Adipose tissue (tissue), 3 donors: ENCODE data around the gene DOCK11. TPM values are rescaled to one million over a fixed set of nuclear protein-coding genes. Genes with fewer than 3 reads are reported as not detected.
"Not testable (repeated sequence)": the region's sequence is repeated elsewhere in the genome, so short reads cannot be mapped to it uniquely, and the experiment has no call there.

ENCODE experiments used
- H3K27ac ChIP-seq: one replicate; pipeline ENCODE4 v1.5.1; 2013; ENCODE audit warnings: low read depth, low read length
- WGBS, 3 donors: extraction: QIAGEN DNeasy Blood & Tissue Kit; methylation state at CpG; one replicate each; pipeline ENCODE4 v1.1.7; 2013; 5-methylcytosine and 5-hydroxymethylcytosine counted together
- polyA plus RNA-seq, 3 donors: library from polyadenylated mRNA; stranded (reverse); fragments of 200-250 nt; gene quantifications; one replicate each; pipeline ENCODE4 v1.2.3, GENCODE V29; 2013
- donor health status: healthy with polysubstance abuse.
- donor health status: Bipolar disorder and iron deficiency.
- donor health status: healthy.

The DOCK11 gene
- polyA plus RNA-seq, 3 donors = 5.8 to 35.8 (median 35.2) TPM

GRCh38 chrX:118732551-118732950, 236.9 kb downstream of the DOCK11 start:
- not testable (repeated sequence) for H3K27ac ChIP-seq
- WGBS, 3 donors = 90 to 97% (median 93%) methylated on average over 3 of the region's 3 CpGs

GRCh38 chrX:118734909-118735308, 239.3 kb downstream of the DOCK11 start:
- WGBS, 3 donors = 85 to 92% (median 88%) methylated on average over 2 of the region's 2 CpGs
- no peak overlapping the region for H3K27ac ChIP-seq

Other genes with a start within 250 kb of the DOCK11 start
- gene WDR44, start 149.7 kb upstream of the DOCK11 start, polyA plus RNA-seq = 1 to 10 TPM; 2.8 to 5.6 (median 5.5) TPM
- 10 to 100 TPM; 14.7 to 35.4 (median 25.9) TPM for gene IL13RA1, start 231.8 kb downstream of the DOCK11 start, polyA plus RNA-seq